22Rv1 (cell line): Measurements from ENCODE around the gene HOXB7.

Experiments
- CTCF ChIP-seq: fragments of 450-650 bp; IDR thresholded peaks from 2 replicates; pipeline ENCODE4 v1.5.1; 2017; ENCODE audit warnings: mild to moderate bottlenecking
- ZFX ChIP-seq: fragments of 450-650 bp; IDR thresholded peaks from 2 replicates; pipeline ENCODE4 v1.6.1; 2017; ENCODE audit warnings: antibody characterized with exemption, borderline replicate concordance

GRCh38 chr17:48632579-48633265 lies 21.9 kb upstream of the HOXB7 start:
- no peak for TF ChIP-seq CTCF
- no peak for TF ChIP-seq ZFX
